Neuronal stem cell (in vitro differentiated cells): ENCODE measurements around the gene NFASC.

ENCODE experiments used
- DNase-seq: peaks from one replicate; pipeline ENCODE4 v3.0.0-alpha.2; 2013; ENCODE audit warnings: low spot score
- H2AFZ ChIP-seq: one replicate; pipeline ENCODE4 v1.6.1; 2013; ENCODE audit warnings: mild to moderate bottlenecking, low read length, inconsistent platforms
- H2AK5ac ChIP-seq: 2 replicates; pipeline ENCODE4 v1.6.1; 2013; ENCODE audit warnings: low read depth, mild to moderate bottlenecking, inconsistent platforms, low read length, moderate library complexity, mixed read lengths
- H2BK120ac ChIP-seq: 2 replicates; pipeline ENCODE4 v1.6.1; 2013; ENCODE audit warnings: low read depth, mild to moderate bottlenecking, inconsistent platforms, low read length, moderate library complexity, mixed read lengths
- H2BK12ac ChIP-seq: one replicate; pipeline ENCODE4 v1.6.1; 2013; ENCODE audit warnings: low read length, inconsistent platforms
- H2BK15ac ChIP-seq: 2 replicates; pipeline ENCODE4 v1.6.1; 2013; ENCODE audit warnings: mild to moderate bottlenecking, low read length, inconsistent platforms, mixed read lengths
- H2BK5ac ChIP-seq: one replicate; pipeline ENCODE4 v1.6.1; 2013; ENCODE audit warnings: inconsistent platforms, mild to moderate bottlenecking, low read length, moderate library complexity
- H3K14ac ChIP-seq: one replicate; pipeline ENCODE4 v1.6.1; 2013; ENCODE audit warnings: low read length, inconsistent platforms
- H3K18ac ChIP-seq: 2 replicates; pipeline ENCODE4 v1.6.1; 2013; ENCODE audit warnings: low read length, inconsistent platforms
- H3K23ac ChIP-seq: 2 replicates; pipeline ENCODE4 v1.6.1; 2013; ENCODE audit warnings: low read depth, mild to moderate bottlenecking, mixed read lengths, low read length, inconsistent platforms; ENCODE audit not compliant: poor library complexity
- H3K27ac ChIP-seq: replicated peaks from 3 replicates; pipeline ENCODE4 v1.5.1; 2013; ENCODE audit warnings: low read length, inconsistent platforms
- H3K27me3 ChIP-seq, 3 experiments: 2 replicates each; pipeline ENCODE4 v1.6.1; 2013; ENCODE audit warnings: low read length in 3 of 3, mild to moderate bottlenecking in 2 of 3, inconsistent platforms in 1 of 3, low read depth in 1 of 3, mixed read lengths in 1 of 3, moderate library complexity in 1 of 3; ENCODE audit not compliant: control insufficient read depth in 3 of 3, insufficient read depth in 3 of 3
- H3K36me3 ChIP-seq, 2 donors: replicated peaks in 1 of 2; 2 replicates each; pipeline ENCODE4 v1.6.1; 2013; ENCODE audit warnings: low read length in 2 of 2; ENCODE audit not compliant: control insufficient read depth in 2 of 2, insufficient read depth in 2 of 2
- H3K4ac ChIP-seq: 2 replicates; pipeline ENCODE4 v1.6.1; 2013; ENCODE audit warnings: inconsistent platforms, mild to moderate bottlenecking, low read length, moderate library complexity
- H3K4me1 ChIP-seq, 2 donors: 1 replicate in 1 of 2; 2 replicates in 1 of 2; pipeline ENCODE4 v1.6.1; 2013; ENCODE audit warnings: low read length in 2 of 2, low read depth in 1 of 2; ENCODE audit not compliant: control insufficient read depth in 2 of 2, insufficient read depth in 1 of 2
- H3K4me2 ChIP-seq: one replicate; pipeline ENCODE4 v1.6.1; 2013; ENCODE audit warnings: mild to moderate bottlenecking, low read length, inconsistent platforms; ENCODE audit not compliant: insufficient read depth, poor library complexity, severe bottlenecking
- H3K4me3 ChIP-seq, 2 donors: 2 replicates each; pipeline ENCODE4 v1.5.1; 2013; ENCODE audit warnings: low read length in 2 of 2, mild to moderate bottlenecking in 2 of 2, inconsistent platforms in 1 of 2, moderate library complexity in 1 of 2
- H3K79me1 ChIP-seq: one replicate; pipeline ENCODE4 v1.6.1; 2013; ENCODE audit warnings: low read depth, mild to moderate bottlenecking, inconsistent platforms, low read length, moderate library complexity
- H3K9ac ChIP-seq: one replicate; pipeline ENCODE4 v1.6.1; 2013; ENCODE audit warnings: mild to moderate bottlenecking, low read depth, low read length, inconsistent platforms; ENCODE audit not compliant: poor library complexity
- H3K9me3 ChIP-seq, 2 donors: replicated peaks in 1 of 2; 2 replicates each; pipeline versions ENCODE3 to v1.6.1; 2013; ENCODE audit warnings: low read length in 2 of 2, mild to moderate bottlenecking in 2 of 2, inconsistent platforms in 1 of 2, low read depth in 1 of 2, mixed read lengths in 1 of 2, moderate library complexity in 1 of 2; ENCODE audit not compliant: control insufficient read depth in 2 of 2, insufficient read depth in 1 of 2
- H4K8ac ChIP-seq: one replicate; pipeline ENCODE4 v1.6.1; 2013; ENCODE audit warnings: low read depth, mild to moderate bottlenecking, inconsistent platforms, low read length, moderate library complexity
- H4K91ac ChIP-seq: one replicate; pipeline ENCODE4 v1.6.1; 2013; ENCODE audit warnings: low read length, low read depth, mild to moderate bottlenecking, inconsistent platforms; ENCODE audit not compliant: poor library complexity
- WGBS, 2 donors: extraction: QIAGEN DNeasy Blood & Tissue Kit; methylation state at CpG; one replicate each; pipeline ENCODE4 v1.1.7; 2013; ENCODE audit warnings: missing lambda C conversion rate in 2 of 2, mixed read lengths in 1 of 2; ENCODE audit not compliant: insufficient read length in 2 of 2, insufficient replicate concordance in 1 of 2; ENCODE audit errors: extremely low coverage in 2 of 2; 5-methylcytosine and 5-hydroxymethylcytosine counted together

Gene NFASC

GRCh38 chr1:204932573-204932909, 61.9 kb downstream of the NFASC start:
- no peaks in the 10 kb centered on the region for H3K9me3 ChIP-seq
- H3K4me1 ChIP-seq: peaks cover 12 to 22% of the 10 kb centered on the region in 2 donors
- DNase-seq: no peak
- peaks cover 0 to 2% (median 0%) of the 10 kb centered on the region in 3 experiments for H3K27me3 ChIP-seq
- H3K36me3 ChIP-seq: no peaks in the 10 kb centered on the region
- H3K4me2 ChIP-seq: no peak overlapping the region
- H3K4ac ChIP-seq: no peak overlapping the region
- no peak overlapping the region for H2AK5ac ChIP-seq
- H2BK15ac ChIP-seq: no peak overlapping the region
- no CpG with 5 or more reads among the region's 7 CpGs for WGBS, 2 donors
- H2AFZ ChIP-seq: no peak overlapping the region
- no peak overlapping the region for H3K23ac ChIP-seq
- no peak overlapping the region for H3K27ac ChIP-seq
- H4K91ac ChIP-seq: no peak overlapping the region
- no peak overlapping the region for H4K8ac ChIP-seq
- no peak overlapping the region for H3K14ac ChIP-seq
- no peaks in the 10 kb centered on the region for H3K79me1 ChIP-seq
- H2BK12ac ChIP-seq: no peak overlapping the region
- H2BK5ac ChIP-seq: no peak overlapping the region
- H3K4me3 ChIP-seq: no peak overlapping the region
- H3K9ac ChIP-seq: no peak overlapping the region
- no peak overlapping the region for H3K18ac ChIP-seq
- H2BK120ac ChIP-seq: no peak overlapping the region

- no peak overlapping the region for H3K27ac ChIP-seq
- no peak overlapping the region for H2BK5ac ChIP-seq
- H3K36me3 ChIP-seq: no peaks in the 10 kb centered on the region
- WGBS, 2 donors: no CpG with 5 or more reads among the region's 3 CpGs
- H3K79me1 ChIP-seq: no peaks in the 10 kb centered on the region
- H2AFZ ChIP-seq: no peak overlapping the region
- no peak overlapping the region for H2BK15ac ChIP-seq
- no peak overlapping the region for H2AK5ac ChIP-seq
- no peak overlapping the region for H4K8ac ChIP-seq
- H3K9me3 ChIP-seq: no peaks in the 10 kb centered on the region
- no peak overlapping the region for H3K18ac ChIP-seq
- H3K23ac ChIP-seq: no peak overlapping the region
- H3K4ac ChIP-seq: no peak overlapping the region
- no peak overlapping the region for H3K4me3 ChIP-seq
- peaks cover 0 to 2% (median 0%) of the 10 kb centered on the region in 3 experiments for H3K27me3 ChIP-seq
- H4K91ac ChIP-seq: no peak overlapping the region
- DNase-seq: no peak
- no peak overlapping the region for H3K4me2 ChIP-seq
- no peak overlapping the region for H2BK120ac ChIP-seq
- H2BK12ac ChIP-seq: no peak overlapping the region
- no peak overlapping the region for H3K14ac ChIP-seq
- peaks cover 0 to 3% of the 10 kb centered on the region in 2 donors for H3K4me1 ChIP-seq
- no peak overlapping the region for H3K9ac ChIP-seq
These were observed 64.5 kb downstream of the NFASC start for GRCh38 chr1:204935155-204935554.

- no peak overlapping the region for H2BK120ac ChIP-seq
- no peak overlapping the region for H4K8ac ChIP-seq
- H2AFZ ChIP-seq: no peak overlapping the region
- no peak overlapping the region for H4K91ac ChIP-seq
- no peak overlapping the region for H3K18ac ChIP-seq
- H3K23ac ChIP-seq: no peak overlapping the region
- H3K79me1 ChIP-seq: no peaks in the 10 kb centered on the region
- WGBS, 2 donors: no CpG with 5 or more reads among the region's 4 CpGs
- H3K4me3 ChIP-seq: no peak overlapping the region
- H3K4ac ChIP-seq: no peak overlapping the region
- H3K4me2 ChIP-seq: no peak overlapping the region
- DNase-seq: no peak
- H3K9me3 ChIP-seq: no peaks in the 10 kb centered on the region
- no peak overlapping the region for H2BK5ac ChIP-seq
- H3K27ac ChIP-seq: no peak overlapping the region
- H2BK15ac ChIP-seq: no peak overlapping the region
- H3K4me1 ChIP-seq: peaks cover 0 to 3% of the 10 kb centered on the region in 2 donors
- H3K36me3 ChIP-seq: no peaks in the 10 kb centered on the region
- no peak overlapping the region for H2BK12ac ChIP-seq
- no peak overlapping the region for H2AK5ac ChIP-seq
- no peak overlapping the region for H3K9ac ChIP-seq
- H3K27me3 ChIP-seq: peaks cover 0 to 2% (median 0%) of the 10 kb centered on the region in 3 experiments
- no peak overlapping the region for H3K14ac ChIP-seq
These were observed 66.1 kb downstream of the NFASC start for GRCh38 chr1:204936765-204937164.

- no peaks in the 10 kb centered on the region for H3K9me3 ChIP-seq
- H2AFZ ChIP-seq: no peak overlapping the region
- H3K27me3 ChIP-seq: peaks cover 0 to 2% (median 0%) of the 10 kb centered on the region in 3 experiments
- no peak overlapping the region for H3K4me2 ChIP-seq
- DNase-seq: no peak
- H2BK12ac ChIP-seq: no peak overlapping the region
- H3K18ac ChIP-seq: no peak overlapping the region
- no peak overlapping the region for H2BK15ac ChIP-seq
- no CpG with 5 or more reads among the region's 11 CpGs for WGBS, 2 donors
- H2BK5ac ChIP-seq: no peak overlapping the region
- H3K4me3 ChIP-seq: no peak overlapping the region
- H3K23ac ChIP-seq: no peak overlapping the region
- H3K9ac ChIP-seq: no peak overlapping the region
- H2BK120ac ChIP-seq: no peak overlapping the region
- H4K91ac ChIP-seq: no peak overlapping the region
- no peaks in the 10 kb centered on the region for H3K36me3 ChIP-seq
- peaks cover 0 to 3% of the 10 kb centered on the region in 2 donors for H3K4me1 ChIP-seq
- H3K4ac ChIP-seq: no peak overlapping the region
- H4K8ac ChIP-seq: no peak overlapping the region
- no peaks in the 10 kb centered on the region for H3K79me1 ChIP-seq
- no peak overlapping the region for H2AK5ac ChIP-seq
- no peak overlapping the region for H3K27ac ChIP-seq
- no peak overlapping the region for H3K14ac ChIP-seq
These were observed 67.2 kb downstream of the NFASC start for GRCh38 chr1:204937901-204938300.
